Colon (tissue), 2 donors: ENCODE measurements around the gene CACNA1B.

Experiments
- FAIRE-seq: peaks from 2 replicates; lab custom pipeline; 2012; peaks lifted over from hg19 to GRCh38; lab: Jason Lieb, UNC
- donor health status: control.
- donor health status: control.

The CACNA1B gene

DNA sequence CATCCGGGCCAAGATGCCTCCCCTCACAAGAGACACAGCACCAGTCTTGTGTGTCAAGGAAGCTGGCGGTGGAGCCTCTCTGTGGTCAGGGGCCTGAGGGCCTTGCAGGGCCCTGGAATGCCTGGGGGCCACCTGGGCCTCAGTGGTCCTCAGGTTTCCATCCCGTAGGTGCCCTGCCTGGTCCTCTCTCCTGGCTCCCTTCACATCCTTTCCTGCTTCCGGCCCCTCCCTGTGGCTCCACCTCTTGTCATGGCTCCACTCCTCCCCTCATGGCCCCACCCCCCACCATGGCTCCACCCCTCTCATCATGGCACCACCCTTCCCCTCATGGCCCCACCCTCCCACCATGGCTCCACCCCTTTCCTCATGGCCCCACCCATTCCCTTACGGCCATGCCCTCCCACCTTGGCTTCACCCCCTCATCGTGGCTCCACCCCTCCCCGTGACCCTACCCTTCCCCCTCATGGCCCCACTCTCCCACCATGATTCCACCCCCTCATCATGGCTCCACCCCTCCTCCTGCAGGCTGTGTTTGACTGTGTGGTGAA is 175.8 kb downstream of the CACNA1B start:
- no peak for FAIRE-seq

DNA sequence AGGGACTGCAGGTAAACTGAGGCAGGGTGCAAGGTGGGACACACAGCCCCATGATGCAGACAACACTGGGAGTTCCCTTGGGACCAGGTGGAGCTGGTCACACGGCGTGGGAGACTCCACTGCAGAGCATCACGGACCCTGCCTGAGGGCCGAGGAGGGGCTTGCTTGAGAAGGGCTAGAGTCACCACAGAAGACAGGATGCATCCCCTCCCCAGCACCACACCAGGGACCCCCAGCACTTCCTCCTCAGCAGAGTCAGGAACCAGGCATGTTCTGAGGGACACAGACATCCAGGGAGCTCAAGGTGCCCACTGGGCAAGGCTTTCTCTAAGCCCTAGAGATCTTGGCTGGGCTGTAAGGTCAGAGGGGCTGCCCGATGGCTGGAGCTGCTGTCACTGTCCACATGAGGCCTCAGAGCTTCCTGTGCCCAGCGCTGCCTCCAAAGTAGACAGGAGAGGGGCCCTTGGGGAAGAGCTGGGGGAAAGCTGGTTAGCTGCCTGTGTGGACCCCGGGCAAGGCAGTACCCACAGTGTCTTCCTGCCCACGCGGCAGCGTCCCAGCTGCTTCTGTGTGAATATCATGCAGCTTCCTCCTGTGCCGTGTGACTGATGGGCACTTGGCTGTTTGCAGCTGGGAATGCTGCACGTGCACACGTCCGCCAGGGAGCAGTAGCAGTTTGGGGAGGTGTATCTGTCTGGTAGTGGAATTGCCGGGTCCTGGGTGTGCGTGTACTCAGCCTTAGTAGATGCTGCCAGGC is 176.6 kb downstream of the CACNA1B start:
- FAIRE-seq: no peak

GRCh38 chr9:138057726-138058125 is 180.1 kb downstream of the CACNA1B start:
- FAIRE-seq: no peak

GRCh38 chr9:138058181-138058580 is 180.6 kb downstream of the CACNA1B start:
- no peak for FAIRE-seq

GRCh38 chr9:138059196-138059595 is 181.6 kb downstream of the CACNA1B start:
- no peak for FAIRE-seq

DNA sequence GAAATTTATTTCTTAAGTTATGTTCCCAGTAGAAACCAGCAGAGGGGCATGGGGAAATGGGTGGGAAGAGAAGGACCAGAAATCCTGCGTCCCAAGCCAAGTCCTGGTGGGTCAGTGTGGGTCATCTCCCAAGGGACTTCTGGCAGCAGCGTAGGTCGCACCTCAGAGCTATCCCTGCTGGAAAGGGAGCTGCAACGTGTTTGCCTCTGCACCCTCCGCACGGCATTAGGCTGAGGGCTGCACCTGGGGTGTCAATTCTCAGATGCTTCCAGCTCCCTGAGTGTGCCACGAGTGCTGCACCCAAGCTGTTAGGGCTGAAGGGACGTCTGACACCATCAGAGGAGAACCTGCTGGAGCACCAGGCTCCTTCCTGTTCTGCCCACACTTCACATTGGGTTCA is 182.8 kb downstream of the CACNA1B start:
- FAIRE-seq: no peak

- no peak for FAIRE-seq
These were observed 183.3 kb downstream of the CACNA1B start for GRCh38 chr9:138060881-138061280.

GRCh38 chr9:138061631-138062030 is 184.0 kb downstream of the CACNA1B start:
- FAIRE-seq: no peak

DNA sequence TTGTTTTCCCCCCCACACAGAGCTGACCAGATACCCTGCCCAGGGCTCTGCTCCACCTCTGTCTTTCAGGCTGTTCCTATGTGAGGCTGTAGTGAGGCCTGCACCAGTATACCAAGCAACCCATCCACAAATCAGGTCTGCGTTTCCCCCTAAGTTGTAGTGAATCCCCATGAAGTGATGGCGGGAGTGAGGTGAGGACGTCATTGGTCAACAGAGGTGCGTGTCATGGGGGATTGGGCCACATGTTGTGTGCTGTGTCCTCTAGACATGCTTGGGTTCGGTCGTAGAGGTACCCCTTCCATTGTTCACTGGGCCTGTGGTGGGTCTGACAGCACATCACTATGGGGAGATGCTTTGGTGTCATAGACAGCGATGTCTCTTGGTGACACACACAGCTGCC is 184.6 kb downstream of the CACNA1B start:
- FAIRE-seq: no peak

DNA sequence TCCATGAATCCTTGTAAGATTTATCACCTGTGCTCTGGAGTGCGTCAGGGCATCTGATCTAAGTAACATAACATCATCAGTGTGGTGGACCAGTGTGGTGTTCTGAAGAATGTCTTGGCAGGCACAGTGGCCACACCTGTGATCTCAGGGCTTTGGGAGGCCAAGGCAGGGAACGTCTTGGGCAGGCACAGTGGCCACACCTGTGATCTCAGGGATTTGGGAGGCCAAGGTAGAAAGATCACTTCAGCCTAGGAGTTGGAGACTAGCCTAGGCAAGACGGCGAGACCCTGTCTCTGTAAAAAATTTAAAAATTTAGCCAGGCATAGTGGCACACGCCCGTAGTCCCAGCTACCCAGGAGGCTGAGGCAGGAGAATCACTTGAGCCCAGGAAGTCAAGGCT is 185.5 kb downstream of the CACNA1B start:
- no peak for FAIRE-seq

DNA sequence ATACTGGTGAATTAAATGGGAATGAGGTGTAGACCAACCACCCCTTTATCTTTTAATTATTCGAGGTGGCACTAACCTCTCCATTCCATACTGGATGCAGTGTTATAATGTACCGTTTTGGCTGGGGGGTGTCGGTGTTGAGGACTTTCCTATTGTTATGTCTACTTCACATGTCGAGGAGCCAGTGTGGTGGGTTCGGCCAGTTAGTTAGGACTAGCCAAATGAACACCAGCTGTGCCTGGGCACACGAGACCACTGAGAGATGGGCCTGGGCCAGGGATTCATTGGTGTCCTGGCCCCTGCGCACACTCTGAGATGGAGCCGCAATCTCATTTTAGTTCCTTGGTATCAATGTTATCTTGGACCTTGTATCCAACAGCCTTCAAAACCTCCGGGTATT is 186.2 kb downstream of the CACNA1B start:
- FAIRE-seq: no peak

DNA sequence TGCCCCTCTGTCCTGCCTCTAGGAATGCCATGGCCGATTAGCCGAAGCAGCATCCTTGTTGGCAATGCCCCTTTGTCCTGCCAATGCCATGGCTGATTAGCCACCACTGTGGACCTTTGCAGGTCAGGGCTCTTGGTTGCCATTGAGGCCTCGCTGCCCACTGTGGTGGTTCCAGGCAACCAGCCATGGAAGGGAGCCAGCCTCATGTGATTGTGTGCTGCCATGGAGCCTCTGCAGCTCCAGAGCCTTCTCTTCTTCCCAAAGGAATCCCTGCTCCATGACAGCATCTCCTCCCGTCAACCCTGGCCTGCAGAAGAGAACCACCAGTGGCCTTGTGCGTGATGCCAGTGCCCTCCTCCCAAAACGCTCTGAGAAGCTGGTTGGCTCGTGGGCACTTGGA is 187.0 kb downstream of the CACNA1B start:
- no peak for FAIRE-seq

- no peak for FAIRE-seq
These were observed 187.7 kb downstream of the CACNA1B start for GRCh38 chr9:138065287-138065686.

DNA sequence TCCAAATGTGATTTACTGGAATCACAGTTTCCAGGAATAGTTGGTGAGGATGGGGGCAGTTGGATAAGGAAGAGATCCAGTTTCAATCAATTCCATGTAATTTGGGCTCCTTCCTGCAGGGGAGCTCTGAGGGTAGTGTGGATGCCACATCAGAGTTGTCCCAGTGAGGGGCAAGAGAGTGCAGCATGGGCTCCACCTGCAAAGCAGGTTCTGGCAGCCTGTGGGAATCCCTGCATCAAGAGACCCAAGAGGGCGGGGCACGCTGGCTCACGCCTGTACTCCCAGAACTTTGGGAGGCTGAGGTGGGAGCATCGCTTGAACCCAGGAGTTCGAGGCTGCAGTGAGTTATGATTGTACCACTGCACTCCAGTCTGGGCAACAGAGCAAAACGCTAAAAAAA is 188.5 kb downstream of the CACNA1B start:
- no peak for FAIRE-seq

DNA sequence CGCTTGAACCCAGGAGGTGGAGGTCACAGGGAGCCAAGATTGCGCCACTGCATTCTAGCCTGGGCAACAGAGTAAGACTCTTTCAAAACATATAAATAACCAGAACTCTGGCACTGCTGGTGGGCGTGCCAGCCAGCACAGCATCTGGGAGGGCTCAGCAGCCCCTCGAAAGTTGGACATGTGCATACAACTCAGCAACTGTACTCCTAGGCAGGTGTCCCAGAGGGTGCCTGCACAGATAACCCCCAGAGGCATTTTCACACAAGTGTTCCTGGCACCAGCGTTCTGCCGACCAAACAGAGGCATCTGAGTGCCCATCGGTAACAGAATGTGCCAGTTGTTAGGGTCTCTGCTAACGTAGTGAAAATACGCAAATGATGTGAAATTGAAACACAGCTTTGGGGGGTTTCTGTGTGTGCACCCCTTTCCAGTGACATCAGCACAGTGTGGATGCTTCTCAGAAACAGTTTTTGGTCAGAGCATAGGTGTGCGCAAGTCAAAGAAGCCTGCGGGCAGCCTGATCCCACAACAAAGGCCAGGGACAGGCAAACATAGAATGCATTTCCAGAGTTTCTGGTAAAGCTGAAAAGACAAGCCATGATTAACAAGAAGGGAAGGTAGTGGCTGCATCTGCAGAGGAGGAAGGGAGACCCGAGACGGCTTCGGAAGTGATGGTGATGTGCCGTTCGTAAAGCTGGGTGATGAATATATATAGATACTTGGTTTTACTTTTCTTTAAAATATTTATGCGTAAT is 190.2 kb downstream of the CACNA1B start:
- no peak for FAIRE-seq

DNA sequence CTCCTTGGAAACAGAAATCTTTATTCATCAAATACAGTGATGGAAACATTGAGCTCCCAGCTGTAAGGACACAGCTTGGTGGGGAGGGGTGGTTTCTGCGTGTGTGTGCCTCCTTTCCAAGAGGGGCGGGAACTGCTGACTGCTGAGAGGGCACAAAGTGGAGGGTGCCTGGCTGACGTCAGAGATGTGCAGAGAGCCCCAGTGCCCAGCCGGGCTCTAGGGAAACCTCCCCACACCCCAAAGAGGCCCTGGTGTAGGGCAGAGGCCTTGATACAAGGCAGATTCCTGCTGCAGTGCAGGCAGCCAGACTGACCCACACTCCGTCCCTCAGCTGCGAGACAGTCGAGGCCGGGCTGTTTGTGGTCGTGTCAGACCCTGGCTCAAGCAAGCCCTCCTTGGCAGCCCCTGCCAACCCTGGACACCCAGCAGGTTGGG is 191.0 kb downstream of the CACNA1B start:
- no peak for FAIRE-seq

DNA sequence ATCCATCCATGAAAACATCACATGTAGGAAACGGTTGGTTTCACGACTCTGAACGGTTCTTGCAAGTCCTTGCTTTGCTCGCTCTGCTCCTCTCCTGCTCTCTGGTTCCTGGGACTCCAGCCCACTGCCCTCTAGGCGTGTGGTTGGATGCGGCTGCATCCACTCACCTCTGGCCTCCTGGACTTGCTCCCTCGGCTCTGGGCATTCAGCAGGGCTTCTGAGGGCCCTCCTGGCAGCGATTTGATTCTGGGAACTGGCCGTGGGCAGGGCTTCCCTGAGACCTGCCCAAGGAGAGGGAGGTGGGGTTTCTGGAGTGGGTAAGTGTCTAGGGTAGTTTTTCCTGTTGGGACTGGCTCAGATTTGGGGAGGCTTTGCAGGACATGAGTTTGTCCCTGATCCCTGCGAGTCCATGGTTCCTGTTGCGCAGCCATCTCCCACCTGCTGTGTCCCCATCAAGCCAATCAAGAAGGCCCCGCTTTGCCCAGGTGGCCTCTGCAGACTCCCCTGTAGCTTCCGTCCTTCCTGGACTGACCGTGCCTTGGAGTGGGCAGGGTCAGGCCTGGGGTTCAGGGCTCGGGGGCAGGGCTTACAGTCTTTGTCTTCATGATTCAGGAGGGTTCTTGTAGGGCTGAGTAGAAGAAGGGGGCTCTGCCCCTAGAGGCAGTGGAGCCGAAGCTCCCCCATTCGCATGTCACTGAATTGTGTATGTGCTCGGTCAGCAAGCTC is 192.3 kb downstream of the CACNA1B start:
- no peak for FAIRE-seq

GRCh38 chr9:138070815-138071214 is 193.2 kb downstream of the CACNA1B start:
- no peak for FAIRE-seq

- no peak for FAIRE-seq
These were observed 193.7 kb downstream of the CACNA1B start for GRCh38 chr9:138071292-138071691.

- FAIRE-seq: no peak
These were observed 194.1 kb downstream of the CACNA1B start for GRCh38 chr9:138071731-138072130.

DNA sequence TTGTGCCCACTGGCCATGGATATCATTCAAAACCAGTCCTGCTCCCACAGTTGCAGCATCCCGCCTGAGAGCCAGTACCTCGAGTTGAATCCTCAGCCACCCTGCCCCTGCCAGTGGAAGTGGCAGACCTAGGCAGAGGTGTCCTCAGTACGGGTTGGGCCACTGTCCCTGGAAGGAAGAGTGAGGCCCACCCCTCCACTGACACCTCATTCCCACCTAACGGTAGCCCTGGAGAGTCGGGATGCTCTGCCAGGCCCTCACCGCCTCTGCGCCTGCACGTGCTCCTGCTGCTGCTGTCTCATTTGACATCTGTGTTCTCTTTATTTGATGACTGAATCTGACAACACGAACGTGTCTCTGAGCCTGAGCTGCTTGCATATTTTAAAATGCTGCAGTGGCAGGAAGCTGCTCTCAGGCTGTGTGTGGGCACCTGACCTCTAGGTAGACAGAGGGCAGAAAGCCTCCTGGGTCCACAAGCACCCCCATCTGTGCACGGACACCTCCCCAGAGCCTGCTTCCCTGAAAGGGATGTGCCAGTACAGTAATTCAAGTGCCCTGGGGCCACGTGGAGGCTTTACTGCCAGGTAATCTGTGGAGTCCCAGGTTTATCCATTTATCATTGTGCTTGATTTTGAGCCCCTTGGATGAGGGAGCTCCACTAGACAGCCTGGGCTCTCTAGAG is 194.7 kb downstream of the CACNA1B start:
- FAIRE-seq: no peak

GRCh38 chr9:138072897-138073296 is 195.3 kb downstream of the CACNA1B start:
- FAIRE-seq: no peak
